Transverse colon (tissue), 4 donors: ENCODE data around the gene PECR.
"Not testable (repeated sequence)": the region's sequence is repeated elsewhere in the genome, so short reads cannot be mapped to it uniquely, and the experiment has no call there.

ENCODE experiments used
- POLR2A ChIP-seq: fragments of 450-650 bp; IDR thresholded peaks from one replicate; pipeline ENCODE4 v1.6.1; 2016; ENCODE audit warnings: antibody characterized with exemption, mild to moderate bottlenecking, moderate library complexity
- POLR2AphosphoS5 ChIP-seq, 3 donors: sonication (generic); formaldehyde crosslinking; IDR thresholded peaks; one replicate each; pipeline ENCODE4 v1.6.1; 2016; ENCODE audit warnings: antibody characterized with exemption in 3 of 3
- TF ChIP-seq, protein P1 (sequence below), 5 experiments: fragments of 200-600 bp in 3 of 5; fragments of 450-650 bp in 2 of 5; sonication (generic) in 3 of 5; IDR thresholded peaks; 1 replicate in 2 of 5; 2 replicates in 3 of 5; pipeline ENCODE4 v1.5.1; 2016 to 2017; ENCODE audit warnings: antibody characterized with exemption in 5 of 5, inconsistent platforms in 3 of 5, mild to moderate bottlenecking in 2 of 5, moderate library complexity in 1 of 5

DNA sequence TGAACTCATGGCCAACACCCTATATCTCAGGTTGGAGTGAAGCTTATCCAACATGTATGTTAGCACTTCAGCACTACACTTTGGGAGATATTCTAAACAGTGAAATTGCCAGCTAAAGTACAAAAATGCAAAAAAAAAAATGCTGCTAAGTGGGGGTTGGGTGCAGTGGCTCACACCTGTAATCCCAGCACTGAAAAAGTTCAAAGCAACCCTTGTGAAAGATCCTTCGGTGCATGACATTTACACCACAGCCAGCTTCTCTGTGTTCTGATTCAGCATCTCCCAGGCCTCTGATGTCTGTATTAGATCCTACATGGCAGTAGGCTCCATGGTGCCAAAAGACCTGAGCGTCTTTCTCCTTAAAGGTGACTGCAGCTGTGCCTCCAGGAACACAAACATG, 72.4 kb downstream of the PECR start:
- not testable (repeated sequence) for TF ChIP-seq POLR2AphosphoS5 (IDR thresholded peaks at IDR 0.05); POLR2A
- TF ChIP-seq, protein P1, sequence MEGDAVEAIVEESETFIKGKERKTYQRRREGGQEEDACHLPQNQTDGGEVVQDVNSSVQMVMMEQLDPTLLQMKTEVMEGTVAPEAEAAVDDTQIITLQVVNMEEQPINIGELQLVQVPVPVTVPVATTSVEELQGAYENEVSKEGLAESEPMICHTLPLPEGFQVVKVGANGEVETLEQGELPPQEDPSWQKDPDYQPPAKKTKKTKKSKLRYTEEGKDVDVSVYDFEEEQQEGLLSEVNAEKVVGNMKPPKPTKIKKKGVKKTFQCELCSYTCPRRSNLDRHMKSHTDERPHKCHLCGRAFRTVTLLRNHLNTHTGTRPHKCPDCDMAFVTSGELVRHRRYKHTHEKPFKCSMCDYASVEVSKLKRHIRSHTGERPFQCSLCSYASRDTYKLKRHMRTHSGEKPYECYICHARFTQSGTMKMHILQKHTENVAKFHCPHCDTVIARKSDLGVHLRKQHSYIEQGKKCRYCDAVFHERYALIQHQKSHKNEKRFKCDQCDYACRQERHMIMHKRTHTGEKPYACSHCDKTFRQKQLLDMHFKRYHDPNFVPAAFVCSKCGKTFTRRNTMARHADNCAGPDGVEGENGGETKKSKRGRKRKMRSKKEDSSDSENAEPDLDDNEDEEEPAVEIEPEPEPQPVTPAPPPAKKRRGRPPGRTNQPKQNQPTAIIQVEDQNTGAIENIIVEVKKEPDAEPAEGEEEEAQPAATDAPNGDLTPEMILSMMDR (IDR thresholded peaks at IDR 0.05) = not testable (repeated sequence)
